ENCODE measurements around the gene RGS6.

RGS6 gene

GRCh38 chr14:72387726-72388125 lies 455.5 kb downstream of the RGS6 start:
- no peak overlapping the region for H3K4me3 ChIP-seq (ENCODE audit: low read depth, low read length)
- TF ChIP-seq CTCF (IDR thresholded peaks at IDR 0.05; ENCODE audit: low read depth, low read length) = no peak

- TF ChIP-seq CTCF (IDR thresholded peaks at IDR 0.05; ENCODE audit: low read depth, low read length) = no peak
- no peak overlapping the region for H3K4me3 ChIP-seq (ENCODE audit: low read depth, low read length)
Measured at GRCh38 chr14:72389200-72389599, 457.0 kb downstream of the RGS6 start.

- TF ChIP-seq CTCF (IDR thresholded peaks at IDR 0.05; ENCODE audit: low read depth, low read length) = no peak
- H3K4me3 ChIP-seq (ENCODE audit: low read depth, low read length) = no peak overlapping the region
Measured at GRCh38 chr14:72401101-72401625, 468.9 kb downstream of the RGS6 start.

- H3K4me3 ChIP-seq (ENCODE audit: low read depth, low read length) = no peak overlapping the region
- TF ChIP-seq CTCF (IDR thresholded peaks at IDR 0.05; ENCODE audit: low read depth, low read length) = no peak
Measured at GRCh38 chr14:72401632-72402376, 469.6 kb downstream of the RGS6 start.

GRCh38 chr14:72402377-72402772 lies 470.1 kb downstream of the RGS6 start:
- no peak for TF ChIP-seq CTCF (IDR thresholded peaks at IDR 0.05; ENCODE audit: low read depth, low read length)
- H3K4me3 ChIP-seq (ENCODE audit: low read depth, low read length) = no peak overlapping the region

- no peak for TF ChIP-seq CTCF (IDR thresholded peaks at IDR 0.05; ENCODE audit: low read depth, low read length)
- no peak overlapping the region for H3K4me3 ChIP-seq (ENCODE audit: low read depth, low read length)
Measured at GRCh38 chr14:72404106-72404774, 472.0 kb downstream of the RGS6 start.

GRCh38 chr14:72404998-72405397 lies 472.8 kb downstream of the RGS6 start:
- TF ChIP-seq CTCF (IDR thresholded peaks at IDR 0.05; ENCODE audit: low read depth, low read length) = no peak
- H3K4me3 ChIP-seq (ENCODE audit: low read depth, low read length) = no peak overlapping the region

All from WI38 (cell line).